Stimulated activated CD4-positive, alpha-beta T cell treated with anti-CD3 and anti-CD28 coated beads, Interleukin-2, amount 100 ng/mL, for 48 hours (primary cell): ENCODE data around the gene SPPL2C.
A peak's percentile ranks its signal among the peaks of the same experiment; 100 is the strongest.
"Not testable (repeated sequence)": the region's sequence is repeated elsewhere in the genome, so short reads cannot be mapped to it uniquely, and the experiment has no call there.

ENCODE experiments used
- DNase-seq, 2 donors: peaks; one replicate each; pipeline ENCODE4 v3.0.0-alpha.2; 2020

Gene SPPL2C

DNA sequence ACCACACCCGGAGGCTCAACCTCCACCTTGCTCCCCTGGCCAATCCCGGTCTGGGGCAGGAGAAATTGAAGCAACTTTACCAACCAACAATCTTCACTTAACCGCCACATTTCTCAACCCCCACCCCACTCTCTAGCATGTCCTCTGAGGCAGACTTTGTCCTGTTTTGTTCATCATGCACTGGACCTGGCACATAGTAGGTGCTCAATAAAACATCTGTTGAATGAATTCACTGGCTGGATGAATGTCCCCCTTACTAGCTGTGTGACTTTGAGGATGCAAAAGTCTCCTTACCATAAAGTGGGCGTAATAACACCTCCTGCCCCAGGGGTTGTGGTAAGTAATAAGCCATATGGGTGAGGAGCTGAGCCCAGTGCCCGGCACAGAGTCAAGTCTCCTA lies 5.8 kb downstream of the SPPL2C start:
- DNase-seq = no peak

DNA sequence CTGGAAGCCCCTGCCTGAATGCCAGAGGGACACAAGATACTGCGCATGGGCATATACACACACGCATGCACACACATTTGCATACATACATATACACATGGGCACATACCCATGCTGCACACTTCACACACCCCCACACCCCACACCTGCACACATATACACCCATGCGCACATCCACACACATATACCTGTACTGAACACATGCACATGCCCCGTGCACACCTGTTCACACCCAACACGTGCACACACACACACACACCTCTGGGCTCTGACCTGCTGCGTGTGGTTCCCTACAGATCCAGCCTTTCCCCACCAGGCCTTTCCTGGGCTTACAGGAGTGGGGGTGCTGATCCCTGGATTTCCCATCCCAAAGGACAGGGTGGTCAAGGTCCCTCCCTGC lies 6.3 kb downstream of the SPPL2C start:
- no peak for DNase-seq

DNA sequence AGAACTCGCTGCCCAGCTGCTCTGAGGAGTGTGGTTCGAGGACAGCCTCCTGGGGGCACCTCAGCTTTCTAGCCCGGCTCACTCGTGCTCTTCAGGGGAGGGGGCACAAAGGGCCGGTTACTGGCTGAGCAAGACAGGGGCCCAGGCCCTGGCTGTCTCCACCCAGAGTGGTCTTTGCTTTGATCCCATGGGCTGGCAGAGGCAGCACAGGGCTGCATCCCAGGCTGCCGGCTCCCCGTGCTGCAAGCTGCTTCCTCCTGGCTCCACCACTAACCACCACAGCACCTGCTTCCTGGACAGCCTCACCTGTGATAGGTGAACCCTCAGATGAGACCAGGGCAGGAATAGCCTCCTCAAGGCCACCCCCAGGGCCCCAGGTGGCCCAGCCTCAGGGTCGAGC lies 6.8 kb downstream of the SPPL2C start:
- no peak for DNase-seq

DNA sequence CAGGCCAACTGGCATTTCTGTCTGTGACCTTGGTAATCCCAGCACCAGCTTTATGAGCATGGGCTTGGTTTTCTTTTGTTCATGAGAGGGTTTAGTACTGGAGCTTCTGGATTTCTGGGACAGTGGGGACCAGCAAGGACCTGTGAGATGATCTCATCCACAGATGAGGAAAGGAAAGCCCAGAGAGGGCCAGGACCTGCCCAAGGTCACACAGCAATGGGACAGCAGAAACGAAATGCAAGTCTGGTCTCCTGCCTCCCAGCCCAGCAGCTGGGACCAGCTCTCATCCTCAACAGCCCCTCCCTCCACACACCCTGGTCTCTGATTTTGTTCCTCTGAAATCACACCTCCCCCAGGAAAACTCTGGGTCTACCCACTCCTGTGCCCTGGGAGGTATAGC lies 7.2 kb downstream of the SPPL2C start:
- DNase-seq = no peak

DNA sequence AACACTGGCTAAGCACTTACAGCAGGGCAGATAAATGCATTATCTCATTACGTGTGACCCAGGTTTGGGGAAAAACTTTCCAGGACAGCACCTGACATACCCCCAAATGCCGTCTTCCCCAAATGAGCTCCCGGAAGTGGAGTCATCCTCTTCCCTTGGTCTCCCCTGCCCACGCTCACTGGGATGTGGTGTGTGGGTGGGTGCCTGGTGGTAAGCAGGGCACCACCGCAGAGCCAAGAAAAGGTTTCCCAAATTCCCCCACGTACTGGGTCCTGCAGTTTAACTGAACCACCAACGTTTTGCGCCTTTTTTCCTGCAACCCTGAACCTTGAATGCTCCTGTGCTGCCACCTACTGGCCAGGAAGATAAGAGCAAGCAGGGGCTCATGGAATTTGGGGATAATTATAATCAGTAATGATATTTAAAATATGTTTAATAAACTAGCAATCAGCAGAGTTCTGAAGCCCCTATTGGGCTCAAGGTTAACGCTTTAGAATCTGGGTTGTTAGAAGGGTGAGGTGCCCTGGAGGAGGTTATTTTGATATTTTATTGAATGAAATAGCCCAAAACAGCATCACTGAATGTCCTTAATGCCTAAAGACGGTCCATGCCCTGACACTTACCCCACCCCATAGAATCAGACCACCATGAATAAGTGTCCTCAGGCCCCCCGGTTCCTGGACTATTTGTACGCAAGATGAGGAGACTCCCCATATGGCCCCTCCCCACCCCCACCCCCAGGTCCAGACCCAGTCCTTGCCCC lies 8.0 kb downstream of the SPPL2C start:
- DNase-seq = peak; percentile 69 to 70

DNA sequence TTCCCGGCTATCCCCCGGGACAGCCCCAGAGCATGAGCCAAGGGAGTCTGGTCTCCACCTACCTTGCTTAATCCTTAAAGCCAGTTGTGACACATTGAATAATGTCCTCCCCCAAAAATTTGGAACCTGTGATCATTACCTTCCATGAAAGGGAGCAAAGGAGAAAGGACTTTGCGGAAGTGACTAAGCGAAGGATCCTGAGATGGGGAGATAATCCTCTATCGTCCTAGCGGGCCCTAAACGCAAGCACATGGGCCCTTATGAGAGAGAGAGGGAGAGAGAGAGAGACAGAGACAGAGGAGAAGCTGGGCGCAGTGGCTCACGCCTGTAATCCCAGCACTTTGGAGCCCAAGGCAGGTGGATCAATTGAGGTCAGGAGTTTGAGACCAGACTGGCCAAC lies 9.5 kb downstream of the SPPL2C start:
- no peak for DNase-seq

DNA sequence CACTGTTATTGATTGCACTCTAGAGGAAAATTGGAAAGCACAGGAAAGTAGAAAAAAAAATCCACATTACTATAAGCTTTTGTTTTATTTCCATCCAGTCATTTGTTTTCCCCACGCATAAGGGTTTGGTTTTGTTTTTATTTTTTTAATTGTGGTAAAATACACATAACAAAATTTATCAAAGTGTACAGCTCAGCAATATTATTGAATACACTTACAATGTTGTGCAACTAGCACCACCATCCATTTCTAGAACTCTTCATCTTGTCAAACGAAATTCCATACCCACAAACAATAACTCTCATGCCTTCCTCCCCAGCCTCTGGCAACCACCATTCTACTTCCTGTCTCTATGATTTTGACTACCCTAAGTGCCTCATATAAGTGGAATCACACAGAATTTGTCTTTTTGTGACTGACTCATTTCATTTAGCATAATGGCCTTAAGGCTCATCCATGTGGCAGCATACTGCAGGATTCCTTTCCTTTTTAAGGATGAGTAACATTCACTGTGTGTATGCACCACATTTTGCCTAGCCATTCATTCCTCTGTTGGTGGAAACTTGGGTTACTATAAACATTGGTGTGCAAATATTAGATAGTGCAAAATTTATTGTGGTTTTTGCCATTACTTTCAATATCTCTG lies 11.1 kb downstream of the SPPL2C start:
- no peak for DNase-seq

DNA sequence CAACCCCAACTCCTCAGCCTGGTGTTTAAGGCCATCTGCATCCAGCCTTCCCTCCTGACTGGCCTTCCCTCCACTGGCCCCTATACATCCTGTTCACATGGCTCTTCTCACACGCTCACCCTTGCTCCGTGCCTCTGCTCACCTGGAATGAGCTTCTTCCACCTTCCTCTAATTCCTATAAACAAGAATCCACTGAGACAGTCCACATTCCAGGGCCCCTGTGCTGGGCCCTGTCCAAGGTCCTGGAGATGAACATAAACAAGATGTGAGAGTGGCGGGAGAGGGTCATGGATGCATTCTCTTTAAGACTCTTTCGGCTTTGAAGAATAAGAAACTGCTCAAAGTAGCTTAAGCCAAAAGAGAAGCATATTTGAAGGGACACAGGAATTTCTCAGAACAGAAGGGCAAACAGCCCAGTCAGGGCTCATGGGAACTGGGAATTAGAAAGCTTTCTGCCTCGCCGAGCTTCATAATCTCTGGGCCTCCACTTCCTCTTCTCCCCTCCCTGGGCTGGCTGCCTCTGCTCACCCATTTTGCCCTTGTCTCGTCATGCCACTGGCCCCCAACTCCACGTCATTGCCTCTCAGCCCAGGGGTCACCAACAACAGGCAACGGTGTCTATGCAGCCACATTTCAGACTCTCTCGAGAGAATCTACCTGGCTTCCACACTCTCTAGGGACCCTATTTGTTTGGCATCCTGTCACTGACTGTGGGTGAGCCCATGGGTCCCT lies 13.5 kb downstream of the SPPL2C start:
- DNase-seq = no peak

DNA sequence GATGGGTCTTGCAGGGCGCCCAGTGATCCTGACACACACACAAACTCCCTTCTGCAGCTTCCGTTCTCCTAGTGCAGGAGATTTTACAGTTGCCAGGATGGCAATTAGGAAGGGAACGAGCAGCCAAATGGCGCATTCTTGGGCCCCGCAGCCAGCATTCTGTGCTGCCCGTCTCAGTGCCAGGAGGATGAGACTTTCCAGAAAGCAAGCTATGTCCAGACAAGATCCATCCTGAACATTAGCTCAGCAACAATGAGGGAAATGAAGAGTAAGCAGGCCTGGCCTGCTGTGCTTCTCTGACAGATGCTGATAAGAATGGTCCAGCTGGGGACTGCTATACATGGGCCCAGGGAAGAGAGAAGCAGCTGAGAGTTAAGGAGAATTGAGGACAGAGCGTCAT lies 16.5 kb downstream of the SPPL2C start:
- no peak for DNase-seq

DNA sequence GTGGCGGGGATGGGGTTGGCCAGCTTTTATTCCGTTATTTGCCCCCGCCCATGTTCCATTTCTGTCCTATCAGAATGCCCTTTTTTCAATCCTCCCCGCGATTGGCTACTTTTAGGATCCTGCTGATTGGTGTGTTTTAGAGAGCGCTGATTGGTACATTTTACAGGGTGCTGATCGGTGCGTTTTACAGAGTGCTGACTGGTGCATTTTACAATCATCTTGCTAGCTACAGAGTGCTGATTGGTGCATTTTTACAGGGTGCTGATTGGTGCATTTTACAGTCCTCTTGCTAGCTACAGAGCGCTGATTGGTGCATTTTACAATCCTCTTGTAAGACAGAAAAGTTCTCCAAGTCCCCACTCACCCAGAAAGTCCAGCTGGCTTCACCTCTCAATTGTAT lies 17.4 kb downstream of the SPPL2C start:
- not testable (repeated sequence) for DNase-seq

DNA sequence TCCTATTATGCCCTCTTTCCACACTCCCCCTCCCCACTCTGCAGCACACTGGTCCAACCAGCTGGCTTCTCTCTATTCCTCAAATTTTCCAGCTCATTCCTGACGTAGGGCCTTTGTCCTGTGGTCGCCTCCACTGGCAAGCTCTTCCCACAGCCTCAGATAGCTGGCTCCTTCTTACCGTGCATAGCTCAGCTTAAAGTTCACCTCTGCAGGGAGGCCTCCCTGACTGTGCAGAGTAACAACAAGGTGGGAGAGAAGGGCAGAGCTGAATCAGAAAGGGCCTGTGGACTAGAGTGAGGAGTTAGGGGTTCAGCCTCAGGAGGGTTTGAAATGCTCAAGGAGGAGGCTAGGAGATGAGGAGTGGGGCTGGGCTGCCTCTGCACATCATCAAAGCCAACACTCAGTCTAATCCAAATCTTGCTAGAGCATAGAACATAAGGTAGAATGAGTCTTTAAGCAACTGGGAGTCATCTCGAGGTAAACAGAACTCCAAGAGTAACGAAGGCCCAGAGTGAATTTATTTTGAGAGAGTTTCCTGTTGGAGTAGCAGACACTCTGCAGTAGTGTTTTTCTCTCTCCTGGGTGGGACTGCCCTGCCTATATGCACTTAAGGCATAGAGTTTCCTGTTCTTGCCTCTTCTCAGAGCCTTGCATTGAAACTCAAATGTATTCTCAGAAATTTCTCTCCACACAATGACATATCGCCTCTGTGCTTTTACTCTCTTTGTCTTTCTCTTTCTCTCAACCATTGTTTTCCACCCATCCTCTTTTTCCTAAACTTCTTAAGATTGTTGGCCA lies 19.4 kb downstream of the SPPL2C start:
- DNase-seq = no peak

DNA sequence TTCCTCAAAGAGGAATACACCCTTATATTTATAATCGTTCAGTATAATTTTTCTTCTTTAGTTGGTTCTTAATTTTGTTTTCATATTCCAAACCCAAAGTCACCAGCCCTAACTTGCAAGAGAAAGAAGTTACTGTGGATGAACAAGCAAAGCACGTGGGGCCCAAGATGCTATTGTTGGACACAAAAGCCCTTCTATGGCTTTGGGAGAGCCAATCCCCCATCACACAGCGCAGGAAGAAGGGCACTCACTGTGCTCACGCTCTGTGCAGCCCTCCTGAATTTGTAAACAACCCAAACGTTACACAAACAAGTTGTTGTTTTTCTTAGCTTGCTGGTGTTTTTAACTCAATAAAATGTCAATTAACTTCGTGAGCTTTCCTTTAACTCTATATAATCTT lies 22.5 kb downstream of the SPPL2C start:
- DNase-seq = no peak

DNA sequence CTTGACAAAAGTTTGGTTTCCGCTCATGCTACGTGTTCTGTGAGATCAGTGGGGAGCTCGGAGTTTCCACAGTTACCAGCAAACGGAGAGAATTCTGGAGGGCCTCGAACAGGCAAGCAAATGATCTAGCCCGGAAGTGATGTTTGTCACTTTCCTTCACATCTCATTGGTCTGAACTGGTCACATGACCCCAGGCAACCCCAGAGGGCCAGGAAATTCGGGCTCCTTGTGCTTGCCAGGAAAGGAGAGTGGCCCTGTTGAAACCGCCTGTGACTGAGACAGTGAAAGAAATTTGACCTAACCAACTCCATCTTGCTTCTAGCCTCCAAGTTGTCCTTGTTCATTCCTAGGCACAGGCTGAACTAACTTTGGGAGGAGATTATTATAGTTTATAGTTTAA lies 23.0 kb downstream of the SPPL2C start:
- no peak for DNase-seq

DNA sequence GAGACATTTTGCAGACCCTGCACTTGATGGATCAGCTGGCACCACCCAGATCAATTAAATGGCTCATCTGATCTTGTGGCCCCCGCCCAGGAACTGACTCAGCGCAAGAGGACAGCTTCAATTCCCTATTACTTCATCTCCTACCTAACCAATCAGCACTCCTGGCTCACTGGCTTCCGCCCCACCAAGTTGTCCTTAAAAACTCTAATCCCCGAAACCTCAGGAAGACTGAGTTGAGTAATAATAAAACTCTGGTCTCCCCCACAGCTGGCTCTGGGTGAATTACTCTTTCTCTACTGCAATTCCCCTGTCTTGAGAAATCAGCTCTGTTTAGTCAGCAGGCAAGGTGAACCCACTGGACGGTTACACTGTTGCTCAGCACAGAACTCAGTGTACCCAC lies 23.6 kb downstream of the SPPL2C start:
- DNase-seq = no peak

DNA sequence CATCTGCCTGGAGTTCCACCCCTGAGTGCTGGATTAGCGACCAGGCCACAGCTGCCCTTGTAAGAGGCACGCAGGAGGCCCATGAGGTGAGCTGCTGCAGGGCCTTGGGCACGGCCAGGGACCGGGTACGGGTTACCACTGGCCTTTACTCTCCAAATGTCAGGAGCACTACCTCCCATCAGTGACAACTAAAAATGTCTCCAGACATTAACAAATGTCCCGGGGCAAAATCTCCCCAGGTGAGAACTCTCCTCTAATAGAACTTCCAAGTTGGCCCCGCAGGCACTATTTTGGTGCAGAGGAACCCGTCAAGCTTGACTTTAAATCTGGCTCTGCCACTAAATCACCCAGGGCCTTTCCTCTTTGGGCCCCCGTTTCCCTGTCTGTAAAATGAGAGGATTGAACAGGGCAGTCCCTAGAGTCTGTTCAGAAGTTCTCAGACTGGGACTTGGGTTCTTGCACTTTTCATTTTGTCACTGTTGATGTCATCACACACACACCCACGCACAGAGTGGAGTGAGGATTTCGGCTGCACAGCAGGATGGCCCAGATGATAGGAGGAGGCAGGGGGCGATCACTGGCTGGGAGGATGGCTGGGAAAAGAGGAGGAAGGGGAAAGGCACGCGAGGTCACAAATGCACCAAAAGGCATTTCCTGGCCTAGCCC lies 25.1 kb downstream of the SPPL2C start:
- no peak for DNase-seq

DNA sequence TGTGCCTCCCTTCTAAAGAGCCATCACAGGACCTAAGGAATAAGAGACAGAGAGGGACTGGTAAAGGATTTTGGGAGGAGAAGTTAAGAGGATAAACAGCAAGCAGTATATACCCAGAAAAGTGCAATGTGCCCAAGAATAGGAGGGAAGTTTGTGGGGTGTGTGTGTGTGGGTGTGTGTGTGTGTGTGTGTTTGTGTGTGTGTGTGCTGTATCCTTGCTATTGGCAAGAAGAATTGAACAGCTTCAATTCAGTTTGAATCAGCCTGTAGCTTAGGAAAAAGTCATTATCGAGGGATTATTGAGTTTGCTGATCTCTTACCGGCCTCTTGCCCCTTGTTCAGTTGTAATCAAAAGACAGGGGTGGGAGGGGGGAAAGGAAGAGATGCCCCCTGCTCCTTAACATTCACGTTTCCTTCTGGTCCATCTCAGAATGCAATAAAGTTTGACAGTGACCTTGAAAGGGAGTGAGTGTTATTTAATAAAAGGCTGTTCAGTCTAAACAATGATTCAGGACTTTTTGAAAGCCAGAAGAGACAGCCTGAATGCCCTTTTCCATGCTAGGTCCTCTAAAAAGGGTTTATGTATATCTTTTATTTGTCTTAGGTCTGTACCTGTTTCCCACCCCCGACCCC lies 25.8 kb downstream of the SPPL2C start:
- DNase-seq = no peak

DNA sequence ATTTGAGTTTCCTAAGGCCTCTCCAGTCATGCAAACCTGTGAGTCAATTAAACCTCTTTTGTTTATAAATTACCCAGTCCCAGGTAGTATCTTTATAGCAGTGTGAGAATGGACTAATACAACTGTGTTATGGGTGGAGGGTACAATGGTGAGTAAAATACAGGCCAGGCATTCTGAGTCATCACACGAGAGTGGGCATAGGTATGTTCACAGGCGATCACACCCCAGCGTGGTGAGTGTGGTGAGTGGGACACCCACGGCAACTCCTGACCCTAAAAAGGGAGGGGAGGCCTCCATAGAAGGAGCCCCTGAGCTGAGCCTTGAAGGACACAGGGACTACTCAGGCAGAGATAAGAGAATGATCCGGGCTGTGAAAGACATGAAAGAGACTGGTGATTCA lies 27.0 kb downstream of the SPPL2C start:
- no peak for DNase-seq

DNA sequence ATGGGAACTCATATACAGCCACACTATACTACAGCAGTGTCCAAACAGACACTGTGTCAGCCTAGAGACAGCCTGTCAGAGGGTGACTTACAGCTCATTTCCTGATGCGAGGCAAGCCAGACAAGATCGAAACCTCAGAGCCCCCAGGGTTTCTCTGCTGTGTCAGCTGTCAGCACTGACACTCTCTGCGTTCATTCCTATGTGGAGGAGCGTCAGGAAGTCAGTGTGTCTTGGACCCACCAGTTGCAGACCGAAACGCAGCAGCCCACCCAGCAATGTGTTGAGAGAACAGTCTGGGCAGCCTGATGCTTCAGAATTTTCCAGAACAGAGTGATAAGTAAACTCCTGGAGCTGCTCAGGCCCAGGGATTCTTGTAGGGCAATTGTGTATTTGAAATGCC lies 29.0 kb downstream of the SPPL2C start:
- DNase-seq = no peak

DNA sequence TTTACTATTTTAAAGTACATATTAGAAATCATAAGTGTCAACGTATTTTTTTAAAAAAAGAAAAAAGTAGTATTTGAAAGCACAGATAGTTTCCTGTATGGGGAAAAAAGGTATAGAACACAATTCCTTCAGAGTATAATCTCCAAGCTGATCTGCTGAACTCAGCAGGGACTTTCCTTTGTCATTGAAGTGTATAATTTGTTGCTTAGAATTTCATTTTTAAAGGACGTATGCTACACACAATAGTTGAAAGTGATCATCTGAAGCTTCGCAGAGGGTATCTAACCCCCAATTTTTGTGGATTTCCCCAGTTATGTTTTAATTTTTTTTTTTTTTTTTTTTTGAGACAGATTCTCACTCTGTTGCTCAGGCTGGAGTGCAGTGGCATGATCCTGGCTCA lies 29.5 kb downstream of the SPPL2C start:
- no peak for DNase-seq

DNA sequence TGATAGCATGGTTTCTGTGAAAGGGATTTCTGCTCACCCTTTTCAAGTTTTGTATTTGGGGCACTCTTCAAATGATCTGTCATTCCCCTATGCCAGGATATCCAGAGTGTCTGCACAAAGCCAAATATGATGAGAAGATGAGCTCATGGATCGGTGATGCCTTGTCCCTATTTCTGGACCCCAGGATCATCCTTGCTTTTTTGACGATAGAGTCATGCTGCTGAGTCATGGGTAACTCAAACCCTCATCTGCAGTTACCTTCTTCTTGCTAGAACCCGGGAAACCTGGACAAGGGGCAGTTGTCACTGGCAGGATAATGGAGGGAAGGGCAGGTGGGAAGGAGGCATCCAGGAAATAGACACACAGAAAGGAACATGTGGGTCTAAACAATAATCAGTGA lies 31.9 kb downstream of the SPPL2C start:
- no peak for DNase-seq

DNA sequence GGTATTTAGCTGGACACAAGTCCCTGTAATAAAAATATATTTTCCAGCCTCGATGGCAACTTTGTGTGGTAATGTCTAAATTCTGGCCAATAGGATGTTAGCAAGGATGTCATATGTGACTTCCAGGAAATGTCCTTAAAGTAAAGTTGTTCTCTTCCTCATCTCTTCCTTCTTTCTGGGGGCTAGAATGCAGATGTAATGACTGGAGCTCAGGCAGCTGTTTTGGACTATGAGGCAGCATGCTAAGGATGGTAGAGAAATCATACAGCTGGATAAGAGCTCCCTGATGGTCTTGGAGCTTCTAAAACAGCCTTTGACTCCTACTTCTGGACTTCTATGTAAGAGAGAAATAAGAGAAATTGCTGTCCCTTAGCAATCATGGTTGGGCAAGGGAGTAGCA lies 32.8 kb downstream of the SPPL2C start:
- DNase-seq = no peak

DNA sequence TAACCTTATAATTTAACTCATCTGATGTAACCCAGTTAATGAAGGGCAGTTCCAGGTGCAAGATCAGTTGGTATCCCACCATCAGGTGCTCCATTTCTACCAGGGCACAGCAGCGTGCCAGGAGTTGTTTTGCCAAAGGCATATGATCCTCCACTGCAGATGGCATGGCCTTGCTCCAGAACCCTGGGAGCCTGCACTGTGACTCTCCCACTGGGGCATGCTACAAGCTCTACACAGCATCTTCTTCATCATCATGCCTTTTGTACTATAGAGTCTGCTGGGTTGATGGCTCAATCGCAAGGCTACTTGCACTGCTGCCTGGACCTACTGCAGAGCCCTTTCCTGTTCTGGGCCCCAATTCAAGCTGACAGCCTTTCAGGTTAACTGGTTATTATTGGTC lies 38.4 kb downstream of the SPPL2C start:
- no peak for DNase-seq
